ENCODE measurements around the gene MTUS2. TPM values are rescaled to one million over a fixed set of nuclear protein-coding genes. Genes with fewer than 3 reads are reported as not detected.
"Not testable (repeated sequence)": the region's sequence is repeated elsewhere in the genome, so short reads cannot be mapped to it uniquely, and the experiment has no call there.

Gene MTUS2
- total RNA-seq, 2 donors from 2014 or later = 4.0 to 5.4 TPM

DNA sequence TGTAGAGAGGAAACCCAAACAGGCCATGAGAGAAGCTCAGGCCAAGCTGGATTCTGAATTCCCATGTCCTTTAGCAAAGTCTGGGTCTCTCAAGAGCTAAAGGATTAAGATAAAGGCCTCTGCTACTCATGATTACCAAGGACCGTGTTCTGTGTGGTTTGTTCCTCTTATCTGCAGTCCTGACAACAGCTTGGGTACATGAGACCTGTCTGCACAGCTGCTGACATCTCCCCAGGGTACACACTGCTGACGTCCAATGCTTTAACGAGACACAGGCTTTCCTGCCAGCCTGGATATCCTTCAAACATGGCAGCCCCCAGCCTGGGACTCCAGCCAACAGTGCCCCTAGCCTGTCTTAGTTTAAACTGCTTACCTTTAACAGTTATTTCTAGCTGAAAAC lies 564.3 kb downstream of the MTUS2 start:
- no peaks in the 10 kb centered on the region for H3K9me3 ChIP-seq
- 0 to 19% methylated on average over 2 to 3 of the region's 3 CpGs for WGBS, 2 donors
- no peak for ATAC-seq
- H3K4me1 ChIP-seq = no peaks in the 10 kb centered on the region
- no peaks in the 10 kb centered on the region for H3K36me3 ChIP-seq (replicated peaks in 1 of 2; ENCODE audit: insufficient read depth in 1 of 2, low read depth in 2 of 2)
- peak in 1 of 4 donors; percentile 26 for DNase-seq
- no peak overlapping the region for H3K27ac ChIP-seq
- H3K4me3 ChIP-seq = no peak overlapping the region
- H3K27me3 ChIP-seq = no peaks in the 10 kb centered on the region
- intact Hi-C loops (cut with DNase I) = no loop called here
- TF ChIP-seq POLR2A (IDR thresholded peaks at IDR 0.05) = no peak
- TF ChIP-seq, protein P1, sequence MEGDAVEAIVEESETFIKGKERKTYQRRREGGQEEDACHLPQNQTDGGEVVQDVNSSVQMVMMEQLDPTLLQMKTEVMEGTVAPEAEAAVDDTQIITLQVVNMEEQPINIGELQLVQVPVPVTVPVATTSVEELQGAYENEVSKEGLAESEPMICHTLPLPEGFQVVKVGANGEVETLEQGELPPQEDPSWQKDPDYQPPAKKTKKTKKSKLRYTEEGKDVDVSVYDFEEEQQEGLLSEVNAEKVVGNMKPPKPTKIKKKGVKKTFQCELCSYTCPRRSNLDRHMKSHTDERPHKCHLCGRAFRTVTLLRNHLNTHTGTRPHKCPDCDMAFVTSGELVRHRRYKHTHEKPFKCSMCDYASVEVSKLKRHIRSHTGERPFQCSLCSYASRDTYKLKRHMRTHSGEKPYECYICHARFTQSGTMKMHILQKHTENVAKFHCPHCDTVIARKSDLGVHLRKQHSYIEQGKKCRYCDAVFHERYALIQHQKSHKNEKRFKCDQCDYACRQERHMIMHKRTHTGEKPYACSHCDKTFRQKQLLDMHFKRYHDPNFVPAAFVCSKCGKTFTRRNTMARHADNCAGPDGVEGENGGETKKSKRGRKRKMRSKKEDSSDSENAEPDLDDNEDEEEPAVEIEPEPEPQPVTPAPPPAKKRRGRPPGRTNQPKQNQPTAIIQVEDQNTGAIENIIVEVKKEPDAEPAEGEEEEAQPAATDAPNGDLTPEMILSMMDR (IDR thresholded peaks at IDR 0.05) = no peak

DNA sequence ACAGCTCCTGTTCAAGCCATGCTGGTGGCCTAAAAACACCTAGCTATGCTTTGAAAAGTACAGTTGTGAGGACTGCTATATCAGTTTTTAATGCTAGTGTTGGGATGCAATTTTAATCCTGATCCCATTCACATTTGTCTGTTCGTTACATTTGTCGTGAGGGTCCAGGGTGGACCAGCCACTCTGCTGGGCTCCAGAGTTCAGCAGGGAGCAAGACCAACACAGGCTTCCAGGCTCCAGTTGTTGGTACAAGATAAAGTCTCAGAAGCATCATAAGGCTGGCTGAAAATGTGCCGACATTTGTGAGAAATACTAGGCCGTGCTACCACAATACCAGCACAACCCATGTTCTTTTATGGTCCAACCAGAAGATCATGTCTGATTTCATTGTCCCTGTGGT lies 564.7 kb downstream of the MTUS2 start:
- ATAC-seq (no peak), DNase-seq (no peak)
- no peaks in the 10 kb centered on the region for H3K9me3 ChIP-seq
- no peak overlapping the region for H3K4me3 ChIP-seq
- 76 to 100% methylated on average over 3 to 4 of the region's 4 CpGs for WGBS, 2 donors
- H3K27ac ChIP-seq = no peak overlapping the region
- no peak for TF ChIP-seq POLR2A (IDR thresholded peaks at IDR 0.05)
- TF ChIP-seq, protein P1 (IDR thresholded peaks at IDR 0.05) = no peak
- intact Hi-C loops (cut with DNase I) = no loop called here
- no peaks in the 10 kb centered on the region for H3K27me3 ChIP-seq
- H3K4me1 ChIP-seq = no peaks in the 10 kb centered on the region
- H3K36me3 ChIP-seq (replicated peaks in 1 of 2; ENCODE audit: insufficient read depth in 1 of 2, low read depth in 2 of 2) = no peaks in the 10 kb centered on the region

DNA sequence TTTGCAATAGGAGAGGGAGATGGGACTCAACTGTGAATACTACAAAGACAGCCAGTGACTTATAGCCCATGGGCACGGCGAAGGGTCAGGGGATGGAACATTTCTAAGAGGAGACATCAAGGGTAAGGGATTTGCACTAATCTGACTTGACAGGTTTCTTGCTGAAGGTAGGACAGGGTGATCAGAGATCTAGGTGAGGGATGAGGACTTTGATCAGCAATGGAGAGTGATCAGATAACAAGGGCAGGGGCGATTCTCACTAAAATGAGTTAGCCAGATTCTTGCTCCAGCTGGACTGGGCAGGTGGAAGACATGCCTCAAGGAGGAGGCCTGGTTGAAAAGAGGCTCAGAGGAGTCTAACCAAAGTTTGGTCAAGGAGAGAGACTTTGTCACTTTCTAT lies 566.1 kb downstream of the MTUS2 start:
- intact Hi-C loops (cut with DNase I) = no loop called here
- 57 to 77% methylated on average over 3 of the region's 3 CpGs for WGBS, 2 donors
- DNase-seq = no peak
- no peaks in the 10 kb centered on the region for H3K27me3 ChIP-seq
- no peak for ATAC-seq
- no peak overlapping the region for H3K4me3 ChIP-seq
- no peak for TF ChIP-seq POLR2A (IDR thresholded peaks at IDR 0.05)
- TF ChIP-seq, protein P1 (IDR thresholded peaks at IDR 0.05) = no peak
- H3K4me1 ChIP-seq = no peaks in the 10 kb centered on the region
- no peaks in the 10 kb centered on the region for H3K36me3 ChIP-seq (replicated peaks in 1 of 2; ENCODE audit: insufficient read depth in 1 of 2, low read depth in 2 of 2)
- H3K9me3 ChIP-seq = no peaks in the 10 kb centered on the region
- H3K27ac ChIP-seq = no peak overlapping the region

DNA sequence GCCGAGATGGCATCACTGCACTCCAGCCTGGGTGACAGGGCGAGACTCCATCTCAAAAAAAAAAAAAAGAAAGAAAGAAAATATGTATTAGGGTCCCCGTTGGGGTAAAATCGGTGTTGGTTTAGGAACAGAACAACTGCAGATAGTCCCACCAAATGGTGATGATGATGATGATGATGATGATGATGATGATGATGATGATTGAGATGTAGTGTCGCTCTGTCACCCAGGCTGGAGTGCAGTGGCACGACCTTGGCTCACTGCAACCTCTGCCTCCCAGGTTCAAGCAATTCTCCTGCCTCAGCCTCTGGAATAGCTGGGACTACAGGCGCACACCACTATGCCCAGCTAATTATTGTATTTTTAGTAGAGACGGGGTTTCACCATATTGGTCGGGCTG lies 570.5 kb downstream of the MTUS2 start:
- not testable (repeated sequence) for ATAC-seq, H3K27me3 ChIP-seq, H3K9me3 ChIP-seq

DNA sequence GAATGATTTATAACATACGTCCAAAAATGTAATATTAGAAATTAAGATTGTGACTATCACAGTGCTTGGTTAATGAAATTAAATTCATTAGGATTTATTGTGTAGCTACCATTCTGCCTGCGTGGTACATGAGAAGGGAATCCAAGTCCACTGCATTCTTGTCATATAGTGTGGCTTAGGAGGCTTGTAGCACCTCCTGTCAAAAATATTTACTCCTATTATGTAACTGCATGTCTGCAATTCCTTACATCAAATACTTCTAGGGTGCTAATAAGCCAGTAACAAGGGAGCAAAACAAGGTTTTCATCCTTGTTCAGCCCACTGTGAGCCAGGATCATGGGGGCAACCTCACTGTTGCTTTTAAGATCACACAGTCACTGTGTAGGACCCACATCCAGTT lies 576.3 kb downstream of the MTUS2 start:
- Histone ChIP-seq H3K4me3 (no peak overlapping the region), H3K27me3 (no peaks in the 10 kb centered on the region), H3K4me1 (no peaks in the 10 kb centered on the region), H3K36me3 (replicated peaks in 1 of 2; ENCODE audit: insufficient read depth in 1 of 2, low read depth in 2 of 2) (no peaks in the 10 kb centered on the region), H3K9me3 (no peaks in the 10 kb centered on the region), H3K27ac (no peak overlapping the region)
- ATAC-seq (no peak), DNase-seq (no peak)
- 59 to 70% methylated on average over 2 of the region's 2 CpGs for WGBS, 2 donors
- TF ChIP-seq, protein P1 (IDR thresholded peaks at IDR 0.05) = no peak
- TF ChIP-seq POLR2A (IDR thresholded peaks at IDR 0.05) = no peak
- intact Hi-C loops (cut with DNase I) = no loop called here

More for the DNA sequence above, 570.5 kb downstream of the MTUS2 start:
- 89 to 90% methylated on average over 9 of the region's 9 CpGs for WGBS, 2 donors
- H3K27ac ChIP-seq; DNase-seq; intact Hi-C loops (cut with DNase I); H3K36me3 ChIP-seq (replicated peaks in 1 of 2; ENCODE audit: insufficient read depth in 1 of 2, low read depth in 2 of 2); H3K4me3 ChIP-seq; H3K4me1 ChIP-seq: not testable (repeated sequence)

All from body of pancreas (tissue), 4 donors.